ENCODE data around the gene TSHR.
"Not testable (repeated sequence)": the region's sequence is repeated elsewhere in the genome, so short reads cannot be mapped to it uniquely, and the experiment has no call there.

TSHR gene

GRCh38 chr14:81018684-81019083, 63.3 kb downstream of the TSHR start:
- in situ Hi-C loops (cut with HindIII; ENCODE audit: low pct_unique_long_range_greater_than_20kb, low sequenced_read_pairs) = no loop called here
- no peak for TF ChIP-seq JUND (IDR thresholded peaks at IDR 0.05; ENCODE audit: low read depth)
- DNase-seq (ENCODE audit: low read depth in 1 of 2, low spot score in 1 of 2) = no peak

- DNase-seq (ENCODE audit: low read depth in 1 of 2, low spot score in 1 of 2); in situ Hi-C loops (cut with HindIII; ENCODE audit: low pct_unique_long_range_greater_than_20kb, low sequenced_read_pairs): not testable (repeated sequence)
Observed at GRCh38 chr14:81019113-81019512, 63.7 kb downstream of the TSHR start.

- no peak for TF ChIP-seq JUND (IDR thresholded peaks at IDR 0.05; ENCODE audit: low read depth)
- DNase-seq (ENCODE audit: low read depth in 1 of 2, low spot score in 1 of 2) = no peak
- in situ Hi-C loops (cut with HindIII; ENCODE audit: low pct_unique_long_range_greater_than_20kb, low sequenced_read_pairs) = no loop called here
Observed at GRCh38 chr14:81023095-81023710, 67.8 kb downstream of the TSHR start.

- in situ Hi-C loops (cut with HindIII; ENCODE audit: low pct_unique_long_range_greater_than_20kb, low sequenced_read_pairs) = no loop called here
- no peak for DNase-seq (ENCODE audit: low read depth in 1 of 2, low spot score in 1 of 2)
Observed at GRCh38 chr14:81028461-81028860, 73.0 kb downstream of the TSHR start.

GRCh38 chr14:81031488-81031887, 76.1 kb downstream of the TSHR start:
- in situ Hi-C loops (cut with HindIII; ENCODE audit: low pct_unique_long_range_greater_than_20kb, low sequenced_read_pairs) = no loop called here
- TF ChIP-seq JUND (IDR thresholded peaks at IDR 0.05; ENCODE audit: low read depth) = no peak
- peak in 1 of 2 experiments; percentile 60 for DNase-seq (ENCODE audit: low read depth in 1 of 2, low spot score in 1 of 2)

More at GRCh38 chr14:81028461-81028860, 73.0 kb downstream of the TSHR start:
- no peak for TF ChIP-seq JUND (IDR thresholded peaks at IDR 0.05; ENCODE audit: low read depth)

GRCh38 chr14:81033698-81034240, 78.3 kb downstream of the TSHR start:
- DNase-seq (ENCODE audit: low read depth in 1 of 2, low spot score in 1 of 2) = no peak
- TF ChIP-seq JUND (IDR thresholded peaks at IDR 0.05; ENCODE audit: low read depth) = no peak
- in situ Hi-C loops (cut with HindIII; ENCODE audit: low pct_unique_long_range_greater_than_20kb, low sequenced_read_pairs) = no loop called here

- in situ Hi-C loops (cut with HindIII; ENCODE audit: low pct_unique_long_range_greater_than_20kb, low sequenced_read_pairs) = no loop called here
- no peak for TF ChIP-seq JUND (IDR thresholded peaks at IDR 0.05; ENCODE audit: low read depth)
Observed at GRCh38 chr14:81042438-81042837, 87.0 kb downstream of the TSHR start.

GRCh38 chr14:81051547-81051946, 96.1 kb downstream of the TSHR start:
- no peak for TF ChIP-seq JUND (IDR thresholded peaks at IDR 0.05; ENCODE audit: low read depth)
- no peak for DNase-seq (ENCODE audit: low read depth in 1 of 2, low spot score in 1 of 2)
- in situ Hi-C loops (cut with HindIII; ENCODE audit: low pct_unique_long_range_greater_than_20kb, low sequenced_read_pairs) = no loop called here

More at GRCh38 chr14:81042438-81042837, 87.0 kb downstream of the TSHR start:
- no peak for DNase-seq (ENCODE audit: low read depth in 1 of 2, low spot score in 1 of 2)

- in situ Hi-C loops (cut with HindIII; ENCODE audit: low pct_unique_long_range_greater_than_20kb, low sequenced_read_pairs); DNase-seq (ENCODE audit: low read depth in 1 of 2, low spot score in 1 of 2): not testable (repeated sequence)
Observed at GRCh38 chr14:81054057-81054456, 98.6 kb downstream of the TSHR start.

GRCh38 chr14:81055971-81056370, 100.5 kb downstream of the TSHR start:
- in situ Hi-C loops (cut with HindIII; ENCODE audit: low pct_unique_long_range_greater_than_20kb, low sequenced_read_pairs) = no loop called here
- no peak for TF ChIP-seq JUND (IDR thresholded peaks at IDR 0.05; ENCODE audit: low read depth)
- DNase-seq (ENCODE audit: low read depth in 1 of 2, low spot score in 1 of 2) = no peak

GRCh38 chr14:81062380-81062779, 107.0 kb downstream of the TSHR start:
- no peak for TF ChIP-seq JUND (IDR thresholded peaks at IDR 0.05; ENCODE audit: low read depth)
- no peak for DNase-seq (ENCODE audit: low read depth in 1 of 2, low spot score in 1 of 2)
- in situ Hi-C loops (cut with HindIII; ENCODE audit: low pct_unique_long_range_greater_than_20kb, low sequenced_read_pairs) = no loop called here

- TF ChIP-seq JUND (IDR thresholded peaks at IDR 0.05; ENCODE audit: low read depth) = no peak
- in situ Hi-C loops (cut with HindIII; ENCODE audit: low pct_unique_long_range_greater_than_20kb, low sequenced_read_pairs) = no loop called here
- DNase-seq (ENCODE audit: low read depth in 1 of 2, low spot score in 1 of 2) = peak in 1 of 2 experiments; percentile 65
Observed at GRCh38 chr14:81062816-81063215, 107.4 kb downstream of the TSHR start.

GRCh38 chr14:81066672-81067071, 111.3 kb downstream of the TSHR start:
- in situ Hi-C loops (cut with HindIII; ENCODE audit: low pct_unique_long_range_greater_than_20kb, low sequenced_read_pairs) = no loop called here
- no peak for TF ChIP-seq JUND (IDR thresholded peaks at IDR 0.05; ENCODE audit: low read depth)
- no peak for DNase-seq (ENCODE audit: low read depth in 1 of 2, low spot score in 1 of 2)

GRCh38 chr14:81067156-81067555, 111.7 kb downstream of the TSHR start:
- no peak for DNase-seq (ENCODE audit: low read depth in 1 of 2, low spot score in 1 of 2)
- TF ChIP-seq JUND (IDR thresholded peaks at IDR 0.05; ENCODE audit: low read depth) = no peak
- in situ Hi-C loops (cut with HindIII; ENCODE audit: low pct_unique_long_range_greater_than_20kb, low sequenced_read_pairs) = no loop called here
